OCI-LY7 (cell line): ENCODE data around the gene SAT1.

Source experiments
- CTCF ChIP-seq: fragments of 200-600 bp; sonication (generic); conservative IDR thresholded peaks from 2 replicates; pipeline ENCODE4 v1.5.1; 2014; ENCODE audit warnings: mild to moderate bottlenecking, antibody characterized with exemption, low read length, moderate library complexity, mixed read lengths
- EZH2phosphoT487 ChIP-seq: fragments of 200-600 bp; sonication (generic); IDR thresholded peaks from 2 replicates; pipeline ENCODE4 v1.6.1; 2018; ENCODE audit warnings: low read depth, borderline replicate concordance, mild to moderate bottlenecking, mixed run types, antibody characterized with exemption, low read length, moderate library complexity, mixed read lengths

GRCh38 chrX:23783589-23784469, 856 bp downstream of the SAT1 start:
- no peak for TF ChIP-seq EZH2phosphoT487
- no peak for TF ChIP-seq CTCF
